ENCODE results near the gene TMEM95.
A peak's percentile ranks its signal among the peaks of the same experiment; 100 is the strongest.

The TMEM95 gene

DNA sequence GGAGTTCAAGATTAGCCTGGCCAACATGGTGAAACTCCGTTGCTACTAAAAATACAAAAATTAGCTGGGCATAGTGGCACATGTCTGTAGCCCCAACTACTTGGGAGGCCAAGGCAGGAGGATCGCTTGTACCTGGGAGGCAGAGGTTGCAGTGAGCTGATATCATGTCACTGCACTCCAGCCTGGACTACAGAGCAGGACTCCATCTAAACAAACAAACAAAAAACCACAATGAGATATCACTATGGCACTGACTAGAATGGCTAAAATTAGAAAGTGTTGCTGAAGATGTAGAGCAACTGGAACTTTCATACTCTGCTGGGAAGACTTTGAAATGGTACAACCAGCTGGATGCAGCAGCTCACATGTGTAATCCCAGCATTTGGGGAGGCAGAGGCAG, 19.4 kb downstream of the TMEM95 start:
- DNase-seq (ENCODE audit: low read depth in 2 of 2): no peak

DNA sequence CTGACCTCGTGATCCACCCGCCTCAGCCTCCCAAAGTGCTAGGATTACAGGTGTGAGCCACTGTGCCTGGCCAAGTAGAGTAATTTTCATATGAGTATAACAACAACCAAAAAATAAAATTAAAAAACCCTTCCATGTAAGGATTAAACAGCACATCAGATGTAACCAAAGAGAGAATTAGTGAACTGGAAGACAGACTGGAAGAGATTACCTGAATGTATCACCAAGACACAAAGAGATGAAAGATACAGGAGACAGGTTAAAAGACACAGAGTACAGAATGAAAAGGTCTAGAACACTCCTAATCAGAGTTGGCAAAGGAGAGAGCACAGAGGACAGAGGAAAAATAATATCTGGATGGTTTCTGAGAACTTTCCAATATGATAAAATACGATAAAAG, 24.2 kb downstream of the TMEM95 start:
- no peak for DNase-seq (ENCODE audit: low read depth in 2 of 2)

DNA sequence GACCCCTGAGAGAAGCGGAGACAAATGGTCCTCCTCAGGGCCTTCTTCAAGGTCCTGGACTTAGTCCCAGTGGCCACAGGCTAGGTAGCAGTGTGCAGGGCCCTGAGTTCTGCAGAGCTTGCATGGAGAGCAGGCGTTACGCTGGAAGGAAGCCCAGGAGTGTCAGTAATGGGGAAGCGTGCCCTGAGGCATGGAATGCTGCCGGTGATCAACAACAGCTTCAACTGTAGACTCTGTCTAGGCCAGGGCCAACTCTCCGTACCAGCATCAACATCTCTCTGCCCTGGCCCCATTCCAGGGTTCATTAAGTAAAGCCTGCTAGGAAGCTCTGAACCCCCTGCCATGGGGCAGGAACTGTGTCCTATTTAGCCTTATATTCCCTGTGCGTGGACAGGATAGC, 25.4 kb downstream of the TMEM95 start:
- DNase-seq (ENCODE audit: low read depth in 2 of 2): no peak

DNA sequence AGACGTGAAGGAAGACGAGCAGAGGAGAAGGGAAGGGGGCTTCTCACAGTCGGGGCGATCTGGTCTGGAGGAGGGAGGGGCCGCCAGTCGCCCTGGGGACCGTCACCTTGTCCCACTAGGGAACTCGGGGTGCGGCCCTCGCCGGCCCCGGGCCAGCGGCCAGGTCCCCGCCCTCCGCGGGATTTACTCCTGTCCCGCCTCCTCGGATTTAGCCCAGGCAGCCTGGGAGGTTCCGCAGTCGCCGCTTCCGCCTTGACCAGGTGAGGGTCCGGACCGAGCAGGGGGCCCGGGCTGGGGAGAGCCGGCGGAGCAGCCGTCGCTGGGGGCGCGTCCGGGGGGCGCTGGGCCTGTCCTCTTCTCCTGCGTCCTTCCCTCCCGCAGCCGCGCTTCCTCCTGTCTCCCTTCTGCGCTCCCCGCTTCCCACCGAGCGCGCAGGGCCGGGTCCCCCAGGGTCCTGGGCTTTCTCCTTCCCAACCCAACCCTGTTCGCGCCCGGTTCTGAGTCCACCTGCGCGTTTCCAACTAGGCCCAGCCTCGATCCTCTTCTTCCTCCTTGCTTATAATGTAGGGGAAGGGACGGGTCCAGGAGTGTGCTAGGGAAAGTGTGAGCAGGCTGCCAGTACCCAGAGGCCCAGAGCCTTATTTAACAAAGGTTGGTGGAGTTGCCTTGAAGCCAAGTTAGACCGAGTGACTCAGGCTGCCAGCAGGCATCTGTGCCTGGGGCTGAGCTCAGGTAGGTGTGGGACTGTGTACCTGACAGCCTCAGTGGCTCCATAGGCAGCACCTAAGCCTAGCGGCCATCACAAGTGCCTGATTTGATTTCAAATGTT, 26.1 kb downstream of the TMEM95 start, which contains the start of gene TNK1:
TNK1 (plus strand) TSS at position 235 of the 829 bp plus-strand sequence. CDS start 1,838 bp downstream, outside the sequence.
- no peak for DNase-seq (ENCODE audit: low read depth in 2 of 2)

DNA sequence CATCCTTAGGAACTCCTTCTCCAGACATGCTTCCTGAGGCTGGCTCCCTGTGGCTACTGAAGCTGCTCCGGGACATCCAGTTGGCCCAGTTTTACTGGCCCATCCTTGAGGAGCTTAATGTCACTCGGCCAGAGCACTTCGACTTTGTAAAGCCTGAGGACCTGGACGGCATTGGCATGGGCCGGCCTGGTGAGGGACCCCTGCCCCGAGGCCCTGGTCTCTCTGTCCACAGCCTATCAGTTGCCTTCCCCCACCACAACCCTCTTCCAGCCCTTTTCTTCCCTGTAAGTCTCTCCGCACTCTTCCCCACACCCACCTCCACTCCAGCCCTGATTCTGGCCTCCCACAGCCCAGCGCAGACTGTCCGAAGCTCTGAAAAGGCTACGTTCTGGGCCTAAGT, 27.9 kb downstream of the TMEM95 start:
- DNase-seq (ENCODE audit: low read depth in 2 of 2): no peak

DNA sequence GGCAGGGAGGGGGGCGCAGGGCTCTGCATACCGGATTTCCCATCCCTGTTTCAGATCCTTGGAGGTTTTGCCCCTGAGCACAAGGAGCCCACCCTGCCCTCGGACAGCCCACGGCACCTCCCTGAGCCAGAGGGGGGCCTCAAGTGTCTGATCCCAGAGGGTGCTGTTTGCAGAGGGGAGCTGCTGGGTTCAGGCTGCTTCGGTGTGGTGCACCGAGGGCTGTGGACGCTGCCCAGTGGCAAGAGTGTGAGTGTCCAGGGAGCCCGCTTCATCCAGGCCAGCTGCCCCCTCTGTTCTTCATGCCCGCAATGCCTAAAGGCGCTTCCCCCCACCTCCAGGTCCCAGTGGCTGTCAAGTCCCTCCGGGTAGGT, 28.4 kb downstream of the TMEM95 start:
- DNase-seq (ENCODE audit: low read depth in 2 of 2): no peak

DNA sequence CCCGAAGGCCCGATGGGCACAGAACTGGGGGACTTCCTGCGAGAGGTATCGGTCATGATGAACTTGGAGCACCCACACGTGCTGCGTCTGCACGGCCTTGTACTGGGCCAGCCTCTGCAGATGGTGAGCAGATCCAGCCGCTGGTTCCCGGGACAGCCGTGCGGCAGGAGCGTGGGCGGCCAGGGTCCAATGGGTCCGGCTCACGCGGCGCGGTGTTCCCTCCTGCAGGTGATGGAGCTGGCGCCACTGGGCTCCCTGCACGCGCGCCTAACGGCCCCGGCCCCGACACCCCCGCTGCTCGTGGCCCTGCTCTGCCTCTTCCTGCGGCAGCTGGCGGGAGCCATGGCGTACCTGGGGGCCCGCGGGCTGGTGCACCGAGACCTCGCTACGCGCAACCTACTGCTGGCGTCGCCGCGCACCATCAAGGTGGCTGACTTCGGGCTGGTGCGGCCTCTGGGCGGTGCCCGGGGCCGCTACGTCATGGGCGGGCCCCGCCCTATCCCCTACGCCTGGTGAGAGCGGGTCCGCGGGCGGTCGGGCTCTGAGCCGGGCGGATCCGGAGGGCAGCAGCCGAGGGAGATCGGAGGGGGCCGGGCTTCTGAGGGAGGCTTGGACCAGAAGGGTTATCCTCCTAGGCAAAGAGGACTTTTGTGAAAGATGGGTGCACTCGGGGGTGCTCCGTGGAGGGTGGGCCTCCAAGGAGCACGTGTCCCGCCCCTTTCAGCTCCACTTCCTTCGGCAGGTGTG, 29.0 kb downstream of the TMEM95 start:
- peak; percentile 36 to 65 for DNase-seq (ENCODE audit: low read depth in 2 of 2)

DNA sequence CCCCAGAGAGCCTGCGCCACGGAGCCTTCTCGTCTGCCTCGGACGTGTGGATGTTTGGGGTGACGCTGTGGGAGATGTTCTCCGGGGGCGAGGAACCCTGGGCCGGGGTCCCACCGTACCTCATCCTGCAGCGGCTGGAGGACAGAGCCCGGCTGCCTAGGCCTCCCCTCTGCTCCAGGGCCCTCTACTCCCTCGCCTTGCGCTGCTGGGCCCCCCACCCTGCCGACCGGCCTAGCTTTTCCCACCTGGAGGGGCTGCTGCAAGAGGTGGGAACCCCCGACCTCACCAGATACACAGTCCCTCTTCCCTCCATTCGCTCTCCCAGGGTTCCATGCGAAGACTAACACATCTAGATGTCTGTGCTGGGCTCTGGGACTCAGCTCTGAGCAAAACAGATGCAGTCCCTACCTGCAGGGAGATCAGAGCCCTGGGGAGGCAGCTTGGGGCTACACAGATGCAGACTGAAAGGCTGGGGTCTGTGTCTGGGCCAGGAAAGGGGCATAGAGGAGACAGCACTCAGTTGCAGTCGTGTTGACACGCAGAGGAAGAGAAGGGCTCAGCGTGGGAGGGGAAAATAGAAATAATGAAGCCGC, 29.6 kb downstream of the TMEM95 start:
- no peak for DNase-seq (ENCODE audit: low read depth in 2 of 2)

DNA sequence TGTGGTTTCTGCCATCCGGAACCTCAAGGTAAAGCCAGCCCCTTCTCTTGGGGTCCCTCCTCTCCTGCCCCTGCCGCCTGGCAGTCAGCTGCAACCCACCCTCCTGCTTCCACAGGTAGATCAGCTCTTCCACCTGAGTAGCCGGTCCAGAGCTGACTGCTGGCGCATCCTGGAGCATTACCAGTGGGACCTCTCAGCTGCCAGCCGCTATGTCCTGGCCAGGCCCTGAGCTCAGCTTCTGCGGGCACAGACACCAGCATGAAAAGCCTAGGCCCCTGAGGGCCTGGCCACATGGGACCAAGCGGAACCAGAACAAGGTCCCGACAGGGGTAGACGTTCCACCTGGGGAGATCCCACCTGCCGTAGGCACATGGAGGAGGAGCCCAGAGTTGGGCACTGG, 33.9 kb downstream of the TMEM95 start:
- DNase-seq (ENCODE audit: low read depth in 2 of 2): no peak

DNA sequence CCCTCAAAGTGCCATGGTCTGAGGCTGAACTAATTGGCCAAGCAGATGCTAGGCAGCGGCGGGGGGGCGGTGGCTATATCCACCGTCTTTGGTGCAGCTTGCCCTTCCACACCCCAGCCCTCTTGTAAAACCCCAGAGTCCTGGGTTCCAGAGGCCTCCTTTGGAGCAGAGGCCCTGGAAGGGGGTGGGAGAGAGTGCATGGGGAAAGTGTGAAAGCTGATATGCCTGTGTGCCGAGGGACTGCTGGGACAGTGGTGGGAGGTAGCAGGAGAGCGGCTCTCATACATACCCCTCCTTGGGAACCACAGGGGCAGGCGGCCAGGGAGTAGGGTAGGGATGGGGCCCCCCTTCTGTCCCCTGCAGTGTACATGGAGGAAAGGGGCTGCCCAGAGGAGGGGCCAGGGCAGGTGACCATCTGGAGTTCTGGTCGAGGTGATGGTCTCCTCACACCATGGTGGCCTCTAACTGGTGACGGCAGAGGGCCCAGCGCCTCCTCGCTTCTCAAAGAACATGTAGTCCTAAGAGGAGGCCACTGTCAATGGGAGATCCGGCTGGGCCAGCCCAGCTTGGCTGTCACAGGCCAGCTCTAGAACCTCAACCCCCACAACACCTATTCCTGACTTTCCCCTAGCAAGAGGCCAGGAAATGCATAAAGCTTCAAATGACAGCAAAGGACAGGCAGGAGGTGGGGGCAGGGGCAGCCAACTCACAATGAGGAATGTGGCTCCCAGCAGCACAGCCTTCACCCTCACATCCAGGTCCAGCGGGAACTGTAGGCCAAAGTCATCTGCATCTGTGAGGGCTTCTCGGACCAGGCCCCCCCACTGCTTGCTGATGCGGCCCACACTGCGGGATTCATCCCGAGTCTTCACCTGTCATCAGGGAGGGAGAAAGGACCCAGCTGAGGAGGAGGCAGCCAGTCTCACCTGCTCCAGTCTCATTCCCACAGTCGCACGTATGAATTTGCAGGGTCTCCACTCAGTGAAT, 35.3 kb downstream of the TMEM95 start:
- no peak for DNase-seq (ENCODE audit: low read depth in 2 of 2)

DNA sequence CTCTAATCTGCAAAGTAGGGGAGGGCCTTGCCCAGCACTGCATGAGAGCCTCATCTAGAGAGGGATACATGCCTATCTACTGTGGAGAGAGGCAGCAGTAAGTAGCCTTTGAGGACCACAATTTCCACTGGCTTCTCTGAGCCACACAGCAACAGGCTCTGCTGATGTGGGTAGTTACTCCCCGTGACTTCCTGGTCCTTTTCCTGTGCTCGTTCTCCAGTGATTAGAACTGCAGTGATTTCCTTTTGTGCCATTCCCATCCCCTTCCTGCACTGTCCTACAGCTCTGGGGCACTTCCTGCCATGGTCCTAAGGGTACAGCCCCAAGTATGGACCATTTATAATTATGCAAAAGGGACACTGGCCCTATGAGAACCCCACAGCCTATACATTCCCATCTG, 36.4 kb downstream of the TMEM95 start:
- DNase-seq (ENCODE audit: low read depth in 2 of 2): no peak

DNA sequence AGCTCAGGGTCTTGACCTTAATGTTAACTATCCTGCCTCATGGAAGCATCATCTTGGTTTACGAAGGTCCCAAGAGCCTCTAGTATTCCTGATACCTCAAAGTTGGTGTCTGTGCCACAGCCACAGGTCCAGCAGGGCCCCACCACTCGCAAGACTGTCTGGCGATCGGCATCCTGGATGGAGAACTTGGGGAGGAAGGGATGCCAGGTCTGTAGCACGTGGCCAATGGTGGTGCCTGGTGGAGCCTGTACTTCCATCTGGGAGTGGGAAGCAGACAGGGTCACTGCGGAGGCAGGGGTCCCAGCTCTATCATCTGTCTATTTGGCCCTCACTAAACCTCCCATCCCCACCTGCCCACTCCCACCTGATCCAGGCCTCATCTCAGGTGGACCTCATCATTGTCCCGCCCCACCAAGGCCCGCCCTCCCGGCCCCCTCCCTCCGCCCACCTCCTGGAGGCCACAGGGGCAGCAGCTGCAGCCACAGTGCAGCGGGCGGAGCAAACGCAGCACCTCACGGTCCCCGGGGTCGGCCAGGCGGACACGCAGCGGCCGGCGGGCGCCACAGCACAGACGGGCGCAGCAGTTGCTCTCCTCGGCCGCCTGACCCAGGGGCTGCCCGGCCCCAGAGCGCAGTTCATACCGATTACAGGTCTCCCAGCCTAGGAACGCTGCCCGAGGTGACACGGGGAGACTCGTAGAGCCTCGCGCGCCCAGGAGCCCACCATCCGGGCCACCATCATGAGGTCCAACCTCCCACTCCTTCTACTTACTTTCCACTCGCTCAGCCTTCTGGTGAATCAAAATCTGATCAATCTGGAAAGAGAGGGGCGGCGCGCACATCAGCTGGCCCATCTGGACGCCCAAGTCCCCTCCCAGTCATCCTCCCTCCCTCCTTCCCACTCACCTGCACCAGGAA, 38.0 kb downstream of the TMEM95 start:
- DNase-seq (ENCODE audit: low read depth in 2 of 2): no peak

DNA sequence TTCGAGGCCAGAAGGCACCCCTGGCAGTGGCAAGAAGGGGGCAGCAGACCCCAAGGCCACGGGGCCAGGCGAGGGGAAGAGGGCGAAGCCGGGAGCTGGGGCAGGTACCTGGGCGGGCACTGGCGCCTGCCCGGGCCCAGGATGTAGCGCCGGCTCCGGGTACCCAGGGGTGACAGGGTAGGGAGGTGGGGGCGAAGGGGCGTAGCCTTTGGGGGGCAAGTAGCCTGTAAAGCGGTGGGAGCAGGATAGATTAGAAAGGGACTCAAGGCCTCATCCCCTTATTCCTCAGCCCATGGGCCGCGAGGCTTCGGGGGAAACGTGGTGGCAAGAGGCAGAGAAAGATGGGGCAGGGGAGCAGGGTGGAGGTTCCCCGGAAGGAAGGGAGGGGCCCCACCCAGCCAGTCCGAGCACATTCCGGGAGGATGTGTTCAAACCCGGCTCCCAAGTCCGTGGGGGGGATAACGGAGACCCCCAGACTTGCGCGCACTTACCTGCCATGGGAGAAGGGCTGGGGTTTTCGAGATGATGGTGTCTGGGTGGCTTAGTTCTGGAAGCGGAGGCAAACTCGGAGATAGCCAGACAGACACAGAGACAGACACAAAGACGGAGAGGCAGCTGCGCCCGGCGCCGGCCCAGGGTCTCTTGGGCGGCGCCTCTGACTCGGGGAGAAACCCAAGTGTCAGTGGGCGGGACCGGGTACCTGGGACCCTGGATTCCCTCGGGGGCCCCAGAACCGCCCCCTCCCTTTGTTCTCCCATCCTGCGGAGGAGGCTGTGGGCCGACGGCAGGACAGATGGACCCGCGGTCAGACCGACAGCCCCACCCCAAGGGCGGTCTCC, 38.9 kb downstream of the TMEM95 start:
- DNase-seq (ENCODE audit: low read depth in 2 of 2): peak; percentile 27 to 56

DNA sequence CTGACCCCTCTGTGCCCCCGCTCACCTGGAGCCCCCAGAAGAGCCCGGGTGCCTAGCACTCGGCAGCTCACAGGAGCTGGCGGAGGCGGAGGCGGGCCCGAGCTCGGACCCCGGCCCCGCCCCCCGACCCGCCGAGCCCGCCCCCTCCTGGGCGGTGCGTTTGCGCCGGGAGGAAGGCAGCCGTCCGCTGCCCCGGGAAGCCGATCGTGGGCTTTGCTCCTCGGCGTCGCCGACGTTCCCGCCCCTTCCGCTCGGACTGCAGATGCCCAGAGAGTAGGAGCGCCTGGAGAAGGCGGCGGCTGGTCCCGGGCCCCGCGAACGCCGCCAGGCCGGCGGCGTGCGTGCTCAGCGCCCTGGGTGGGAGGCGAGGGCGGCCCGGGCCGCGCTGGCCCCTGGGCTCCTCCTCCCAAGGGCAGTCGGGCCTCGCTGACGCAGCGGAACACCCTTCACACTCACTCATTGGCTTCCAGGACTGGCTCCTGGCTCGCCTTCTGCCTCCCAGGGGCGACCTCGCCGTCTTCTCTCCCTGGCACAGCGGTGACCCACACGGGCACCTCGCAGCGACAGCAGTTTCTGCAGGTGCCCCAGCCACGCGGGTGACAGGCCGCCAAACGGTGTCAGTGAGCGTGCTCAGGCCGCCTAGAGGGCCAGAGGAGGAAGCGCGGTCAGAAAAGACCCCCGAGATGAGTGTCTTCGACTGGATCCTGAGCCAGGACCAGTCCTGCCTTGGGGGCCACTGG, 39.7 kb downstream of the TMEM95 start, which contains the start of gene PLSCR3:
PLSCR3 (minus strand) TSS at position 74 of the 740 bp plus-strand sequence. CDS start 415 bp downstream, outside the sequence.
- DNase-seq (ENCODE audit: low read depth in 2 of 2): peak; percentile 42 to 77

DNA sequence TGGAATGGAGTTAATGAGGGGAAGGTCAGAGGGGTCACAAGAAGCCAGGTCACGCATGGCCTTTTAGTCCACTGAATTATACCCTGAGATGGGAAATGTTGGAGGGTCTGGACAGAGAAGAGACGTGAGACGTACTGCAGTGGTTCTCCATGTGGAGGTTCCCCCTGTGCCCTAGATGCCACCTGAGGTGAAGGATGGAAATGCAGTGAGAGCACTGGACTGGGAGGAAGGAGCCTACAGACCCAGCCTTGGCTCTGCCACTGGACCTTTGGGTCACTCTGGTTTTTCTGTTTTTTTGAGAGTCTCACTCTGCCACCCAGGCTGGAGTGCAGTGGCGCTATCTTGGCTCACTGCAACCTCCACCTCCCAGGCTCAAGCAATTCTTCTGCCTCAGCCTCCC, 41.2 kb downstream of the TMEM95 start:
- DNase-seq (ENCODE audit: low read depth in 2 of 2): no peak

DNA sequence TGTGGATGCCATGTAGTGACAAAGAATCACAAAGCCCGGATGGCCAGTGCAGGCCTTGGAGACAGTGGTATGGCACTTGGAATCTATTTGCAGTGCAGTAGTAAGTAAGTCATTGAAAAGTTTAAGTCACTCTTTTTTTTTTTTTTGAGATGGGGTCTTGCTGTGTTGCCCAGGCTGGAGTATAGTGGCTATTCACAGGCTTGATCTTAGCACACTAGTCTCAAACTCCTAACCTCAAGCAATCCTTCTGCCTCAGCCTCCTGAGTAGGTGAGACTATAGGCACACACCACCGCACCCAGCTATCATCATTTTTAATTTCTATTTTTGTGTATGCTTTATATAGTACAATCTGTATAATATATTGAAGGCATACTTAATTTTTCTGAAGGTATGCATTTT, 43.7 kb downstream of the TMEM95 start:
- DNase-seq (ENCODE audit: low read depth in 2 of 2): no peak

DNA sequence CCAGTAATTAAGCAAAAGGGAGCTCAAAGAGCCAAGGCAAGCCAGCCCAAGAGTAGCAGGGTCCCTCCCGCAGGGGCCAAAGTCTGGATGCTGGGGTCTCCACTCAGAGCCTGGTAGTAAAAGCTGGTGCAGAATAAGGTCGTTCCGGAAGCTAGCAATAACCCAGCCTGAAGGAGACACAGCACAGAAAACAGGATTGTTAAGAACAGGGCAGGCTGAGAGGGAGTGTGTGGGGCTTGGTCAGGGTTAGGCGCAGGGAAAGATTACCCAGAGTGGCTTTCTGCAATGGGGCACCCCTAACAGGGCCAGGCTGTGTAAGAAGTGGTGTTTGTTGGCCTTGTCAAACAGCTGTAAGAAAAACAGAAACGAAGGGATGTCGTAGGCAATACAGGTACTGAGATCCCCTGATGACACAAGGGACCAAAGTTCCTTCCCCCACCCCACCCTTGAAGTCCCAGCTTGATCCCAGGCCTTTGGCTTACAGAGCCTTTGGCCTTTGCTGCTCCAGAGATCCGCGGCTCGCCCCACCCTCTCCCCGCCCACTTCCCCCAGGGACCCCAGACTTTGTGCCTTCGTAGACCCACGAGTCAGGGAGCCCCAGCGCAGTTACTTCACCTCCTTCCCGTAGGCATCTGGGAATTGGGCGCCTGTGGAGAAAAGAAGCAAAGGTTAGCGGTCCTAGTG, 48.2 kb downstream of the TMEM95 start:
- DNase-seq (ENCODE audit: low read depth in 2 of 2): no peak

DNA sequence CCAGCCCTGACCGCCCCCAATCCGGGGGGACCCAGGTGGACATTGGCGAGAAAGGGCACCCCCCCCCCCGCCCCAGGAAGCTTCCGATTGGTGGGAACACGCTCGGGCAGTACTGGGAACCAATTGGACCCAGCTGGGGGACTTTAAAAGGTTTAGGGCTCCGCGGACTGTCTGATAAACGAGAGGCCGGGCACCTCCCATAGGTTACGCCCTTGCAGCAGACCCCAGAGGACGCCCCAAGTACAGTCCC, 48.7 kb downstream of the TMEM95 start:
- no peak for DNase-seq (ENCODE audit: low read depth in 2 of 2)

All from stimulated activated CD8-positive, alpha-beta memory T cell treated with anti-CD3 and anti-CD28 coated beads, Interleukin-7, amount 100 ng/mL, for 4 hours (primary cell).